GM19043 (cell line): Measurements from ENCODE around the gene THAP12.

Experiments used
- ATAC-seq: cut with Tn5 transposase; IDR thresholded peaks from one replicate; pipeline ENCODE4 v1.9.1; 2021; ENCODE audit warnings: low read depth; ENCODE audit not compliant: unreplicated experiment

Gene THAP12

GRCh38 chr11:76310832-76311595, 69.9 kb downstream of the THAP12 start:
- ATAC-seq: no peak

- ATAC-seq: no peak
Observed at GRCh38 chr11:76307978-76308747, 72.8 kb downstream of the THAP12 start.

- no peak for ATAC-seq
Observed at GRCh38 chr11:76307396-76307795, 73.5 kb downstream of the THAP12 start.

GRCh38 chr11:76303399-76303798, 77.5 kb downstream of the THAP12 start:
- no peak for ATAC-seq

- ATAC-seq: no peak
Observed at GRCh38 chr11:76302996-76303395, 77.9 kb downstream of the THAP12 start.
